GM12865 (cell line): ENCODE results near the gene GNB2.
"Not testable (repeated sequence)": the region's sequence is repeated elsewhere in the genome, so short reads cannot be mapped to it uniquely, and the experiment has no call there.

ENCODE experiments used
- DNase-seq: peaks from one replicate; pipeline ENCODE4 v3.0.0; 2010; ENCODE audit warnings: low read depth
- H3K4me3 ChIP-seq: 2 replicates; pipeline ENCODE4 v1.5.1; 2011; ENCODE audit warnings: mild to moderate bottlenecking, low read depth, low read length, control low read depth
- CTCF ChIP-seq: IDR thresholded peaks from 2 replicates; pipeline ENCODE4 v1.5.1; 2011; ENCODE audit warnings: low read length, control low read depth, low read depth, inconsistent platforms; ENCODE audit not compliant: insufficient read depth; ENCODE audit errors: missing control alignments

The GNB2 gene

GRCh38 chr7:100719523-100720278 is 46.2 kb downstream of the GNB2 start:
- no peak overlapping the region for H3K4me3 ChIP-seq

DNA sequence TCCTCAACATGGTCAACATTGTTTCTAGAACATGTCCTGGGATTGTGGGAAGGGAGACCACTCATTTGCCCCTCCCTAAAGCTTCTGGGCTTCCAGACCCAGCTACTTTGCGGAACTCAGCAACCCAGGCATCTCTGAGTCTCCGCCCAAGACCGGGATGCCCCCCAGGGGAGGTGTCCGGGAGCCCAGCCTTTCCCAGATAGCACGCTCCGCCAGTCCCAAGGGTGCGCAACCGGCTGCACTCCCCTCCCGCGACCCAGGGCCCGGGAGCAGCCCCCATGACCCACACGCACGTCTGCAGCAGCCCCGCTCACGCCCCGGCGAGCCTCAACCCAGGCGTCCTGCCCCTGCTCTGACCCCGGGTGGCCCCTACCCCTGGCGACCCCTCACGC is 46.7 kb downstream of the GNB2 start, which contains the start of gene EPO:
Gene EPO (plus strand): TSS at position 190 of the 392 bp plus-strand sequence. CDS start 513 bp downstream, outside the sequence.
- TF ChIP-seq CTCF = no peak
- no peak for DNase-seq
- no peak within 1 kb of the TSS for H3K4me3 ChIP-seq

More at GRCh38 chr7:100719523-100720278, 46.2 kb downstream of the GNB2 start:
- no peak for TF ChIP-seq CTCF
- no peak for DNase-seq

DNA sequence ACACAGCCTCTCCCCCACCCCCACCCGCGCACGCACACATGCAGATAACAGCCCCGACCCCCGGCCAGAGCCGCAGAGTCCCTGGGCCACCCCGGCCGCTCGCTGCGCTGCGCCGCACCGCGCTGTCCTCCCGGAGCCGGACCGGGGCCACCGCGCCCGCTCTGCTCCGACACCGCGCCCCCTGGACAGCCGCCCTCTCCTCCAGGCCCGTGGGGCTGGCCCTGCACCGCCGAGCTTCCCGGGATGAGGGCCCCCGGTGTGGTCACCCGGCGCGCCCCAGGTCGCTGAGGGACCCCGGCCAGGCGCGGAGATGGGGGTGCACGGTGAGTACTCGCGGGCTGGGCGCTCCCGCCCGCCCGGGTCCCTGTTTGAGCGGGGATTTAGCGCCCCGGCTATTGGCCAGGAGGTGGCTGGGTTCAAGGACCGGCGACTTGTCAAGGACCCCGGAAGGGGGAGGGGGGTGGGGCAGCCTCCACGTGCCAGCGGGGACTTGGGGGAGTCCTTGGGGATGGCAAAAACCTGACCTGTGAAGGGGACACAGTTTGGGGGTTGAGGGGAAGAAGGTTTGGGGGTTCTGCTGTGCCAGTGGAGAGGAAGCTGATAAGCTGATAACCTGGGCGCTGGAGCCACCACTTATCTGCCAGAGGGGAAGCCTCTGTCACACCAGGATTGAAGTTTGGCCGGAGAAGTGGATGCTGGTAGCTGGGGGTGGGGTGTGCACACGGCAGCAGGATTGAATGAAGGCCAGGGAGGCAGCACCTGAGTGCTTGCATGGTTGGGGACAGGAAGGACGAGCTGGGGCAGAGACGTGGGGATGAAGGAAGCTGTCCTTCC is 47.3 kb downstream of the GNB2 start:
- DNase-seq = no peak
- no peak overlapping the region for H3K4me3 ChIP-seq
- TF ChIP-seq CTCF = no peak

DNA sequence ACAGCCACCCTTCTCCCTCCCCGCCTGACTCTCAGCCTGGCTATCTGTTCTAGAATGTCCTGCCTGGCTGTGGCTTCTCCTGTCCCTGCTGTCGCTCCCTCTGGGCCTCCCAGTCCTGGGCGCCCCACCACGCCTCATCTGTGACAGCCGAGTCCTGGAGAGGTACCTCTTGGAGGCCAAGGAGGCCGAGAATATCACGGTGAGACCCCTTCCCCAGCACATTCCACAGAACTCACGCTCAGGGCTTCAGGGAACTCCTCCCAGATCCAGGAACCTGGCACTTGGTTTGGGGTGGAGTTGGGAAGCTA is 47.9 kb downstream of the GNB2 start:
- no peak for TF ChIP-seq CTCF
- H3K4me3 ChIP-seq = no peak overlapping the region
- DNase-seq = no peak

GRCh38 chr7:100722480-100723212 is 49.1 kb downstream of the GNB2 start:
- DNase-seq = no peak
- no peak overlapping the region for H3K4me3 ChIP-seq
- no peak for TF ChIP-seq CTCF

DNA sequence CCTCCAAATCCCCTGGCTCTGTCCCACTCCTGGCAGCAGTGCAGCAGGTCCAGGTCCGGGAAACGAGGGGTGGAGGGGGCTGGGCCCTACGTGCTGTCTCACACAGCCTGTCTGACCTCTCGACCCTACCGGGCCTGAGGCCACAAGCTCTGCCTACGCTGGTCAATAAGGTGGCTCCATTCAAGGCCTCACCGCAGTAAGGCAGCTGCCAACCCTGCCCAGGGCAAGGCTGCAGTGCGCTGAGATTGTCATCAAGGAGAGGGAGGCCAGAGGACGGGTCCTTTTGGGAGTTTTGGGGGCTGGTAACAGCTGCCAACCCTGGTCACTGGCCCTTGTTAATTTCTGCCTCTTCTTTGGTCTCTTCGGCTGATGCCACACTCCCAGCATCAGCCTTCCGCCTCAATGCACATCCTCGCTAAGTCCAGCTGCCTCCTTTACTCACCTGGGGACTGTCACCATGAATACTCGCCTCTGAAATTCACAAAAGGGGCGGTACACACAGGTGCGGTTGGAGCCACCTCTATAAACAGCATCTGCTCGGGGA is 50.3 kb downstream of the GNB2 start:
- no peak overlapping the region for H3K4me3 ChIP-seq
- TF ChIP-seq CTCF = no peak
- peak; percentile 0 for DNase-seq

- not testable (repeated sequence) for DNase-seq
Observed at GRCh38 chr7:100724364-100724763, 50.8 kb downstream of the GNB2 start.

More at GRCh38 chr7:100724364-100724763, 50.8 kb downstream of the GNB2 start:
- not testable (repeated sequence) for H3K4me3 ChIP-seq
